Tibial nerve (tissue), 4 donors: ENCODE data around the gene LRRC61.

Source experiments
- EP300 ChIP-seq, 2 donors: sonication (generic); formaldehyde crosslinking; IDR thresholded peaks; one replicate each; pipeline ENCODE4 v1.6.1; 2017; ENCODE audit warnings: antibody characterized with exemption in 2 of 2, mild to moderate bottlenecking in 1 of 2
- TF ChIP-seq, protein P1 (sequence below), 5 experiments: fragments of 200-600 bp in 3 of 5; fragments of 450-650 bp in 2 of 5; sonication (generic) in 3 of 5; IDR thresholded peaks; one replicate each; pipeline ENCODE4 v1.5.1; 2016 to 2019; ENCODE audit warnings: antibody characterized with exemption in 5 of 5, mild to moderate bottlenecking in 3 of 5, moderate library complexity in 2 of 5

DNA sequence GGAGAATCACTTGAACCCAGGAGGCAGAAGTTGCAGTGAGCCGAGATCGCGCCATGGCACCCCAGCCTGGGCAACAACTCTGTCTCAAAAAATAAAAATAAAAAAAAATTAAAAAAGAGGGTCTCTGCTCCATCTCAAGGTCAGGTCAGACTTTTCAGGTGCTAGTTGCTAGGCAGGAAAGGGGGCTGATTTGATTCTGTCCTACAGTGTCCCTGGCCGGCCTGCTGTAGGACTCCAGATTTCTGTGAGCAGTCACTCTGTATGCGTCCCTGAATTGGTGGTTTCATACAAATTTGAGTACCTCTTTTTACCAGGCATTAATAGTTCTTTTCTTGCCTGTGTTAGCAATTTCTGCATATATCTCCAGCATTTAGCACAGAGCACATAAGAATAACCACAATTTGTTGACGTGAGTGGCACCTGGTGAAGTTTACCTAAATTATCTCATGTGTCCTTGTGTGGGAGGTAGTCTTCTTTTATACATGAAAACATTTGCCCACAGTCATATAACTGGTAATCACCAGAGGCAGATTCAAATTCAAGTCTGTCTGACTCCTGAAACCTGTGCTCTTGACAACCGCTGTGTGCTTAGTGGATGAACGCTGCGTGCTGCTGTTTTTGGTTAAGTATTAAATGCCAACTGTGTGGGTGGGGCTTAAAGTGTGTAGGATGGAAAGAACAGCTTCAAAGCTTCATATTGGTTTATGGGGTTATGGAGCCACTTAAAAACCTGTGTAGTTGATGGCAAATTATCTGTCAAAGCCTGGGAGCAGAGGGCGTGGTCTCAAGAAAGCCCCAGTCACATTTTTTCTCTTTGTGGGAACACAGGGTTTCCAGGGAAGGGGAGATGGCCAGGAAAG, 52.7 kb downstream of the LRRC61 start:
- no peak for TF ChIP-seq EP300 (IDR thresholded peaks at IDR 0.05)
- TF ChIP-seq, protein P1, sequence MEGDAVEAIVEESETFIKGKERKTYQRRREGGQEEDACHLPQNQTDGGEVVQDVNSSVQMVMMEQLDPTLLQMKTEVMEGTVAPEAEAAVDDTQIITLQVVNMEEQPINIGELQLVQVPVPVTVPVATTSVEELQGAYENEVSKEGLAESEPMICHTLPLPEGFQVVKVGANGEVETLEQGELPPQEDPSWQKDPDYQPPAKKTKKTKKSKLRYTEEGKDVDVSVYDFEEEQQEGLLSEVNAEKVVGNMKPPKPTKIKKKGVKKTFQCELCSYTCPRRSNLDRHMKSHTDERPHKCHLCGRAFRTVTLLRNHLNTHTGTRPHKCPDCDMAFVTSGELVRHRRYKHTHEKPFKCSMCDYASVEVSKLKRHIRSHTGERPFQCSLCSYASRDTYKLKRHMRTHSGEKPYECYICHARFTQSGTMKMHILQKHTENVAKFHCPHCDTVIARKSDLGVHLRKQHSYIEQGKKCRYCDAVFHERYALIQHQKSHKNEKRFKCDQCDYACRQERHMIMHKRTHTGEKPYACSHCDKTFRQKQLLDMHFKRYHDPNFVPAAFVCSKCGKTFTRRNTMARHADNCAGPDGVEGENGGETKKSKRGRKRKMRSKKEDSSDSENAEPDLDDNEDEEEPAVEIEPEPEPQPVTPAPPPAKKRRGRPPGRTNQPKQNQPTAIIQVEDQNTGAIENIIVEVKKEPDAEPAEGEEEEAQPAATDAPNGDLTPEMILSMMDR (IDR thresholded peaks at IDR 0.05): no peak
